Hepatocyte (in vitro differentiated cells): Measurements from ENCODE around the gene BMP7. TPM values are rescaled to one million over a fixed set of nuclear protein-coding genes. Genes with fewer than 3 reads are reported as not detected.

Experiments
- DNase-seq: peaks from one replicate; pipeline ENCODE4 v3.0.0-alpha.2; 2016; ENCODE audit warnings: low spot score
- H2AFZ ChIP-seq: fragments of 200-600 bp; sonication (generic); 2 replicates; pipeline ENCODE4 v1.6.0; 2016; ENCODE audit warnings: antibody characterized with exemption, mild to moderate bottlenecking
- H3K27ac ChIP-seq: fragments of 200-600 bp; sonication (generic); 2 replicates; pipeline ENCODE4 v1.5.1; 2016; ENCODE audit warnings: mild to moderate bottlenecking
- H3K27me3 ChIP-seq: fragments of 200-600 bp; sonication (generic); 2 replicates; pipeline ENCODE4 v1.6.1; 2016
- H3K36me3 ChIP-seq: fragments of 200-600 bp; sonication (generic); replicated peaks from 2 replicates; pipeline ENCODE4 v1.5.1; 2016; ENCODE audit warnings: low read depth; ENCODE audit not compliant: insufficient read depth
- H3K4me1 ChIP-seq: fragments of 200-600 bp; sonication (generic); 2 replicates; pipeline ENCODE4 v1.5.1; 2016; ENCODE audit warnings: mild to moderate bottlenecking, moderate library complexity; ENCODE audit not compliant: insufficient read depth
- H3K4me2 ChIP-seq: fragments of 200-600 bp; sonication (generic); 2 replicates; pipeline ENCODE4 v1.6.0; 2016
- H3K4me3 ChIP-seq: fragments of 200-600 bp; sonication (generic); 2 replicates; pipeline ENCODE4 v1.5.1; 2016; ENCODE audit warnings: mild to moderate bottlenecking
- H3K79me2 ChIP-seq: fragments of 200-600 bp; sonication (generic); 2 replicates; pipeline ENCODE4 v1.6.0; 2017; ENCODE audit warnings: mild to moderate bottlenecking
- H3K9me2 ChIP-seq: fragments of 200-600 bp; sonication (generic); replicated peaks from 2 replicates; pipeline ENCODE4 v1.6.0; 2017; ENCODE audit warnings: mild to moderate bottlenecking; ENCODE audit not compliant: insufficient read depth
- H3K9me3 ChIP-seq: fragments of 200-600 bp; sonication (generic); 2 replicates; pipeline ENCODE4 v1.5.1; 2016; ENCODE audit warnings: low read depth, mild to moderate bottlenecking
- H4K20me1 ChIP-seq: fragments of 200-600 bp; sonication (generic); 2 replicates; pipeline ENCODE4 v1.6.0; 2016; ENCODE audit warnings: mild to moderate bottlenecking; ENCODE audit not compliant: insufficient read depth, poor library complexity, severe bottlenecking
- CTCF ChIP-seq: fragments of 200-600 bp; sonication (generic); IDR thresholded peaks from 2 replicates; pipeline ENCODE4 v1.5.1; 2016; ENCODE audit warnings: antibody characterized with exemption, mild to moderate bottlenecking; ENCODE audit not compliant: poor library complexity
- EZH2 ChIP-seq: fragments of 200-600 bp; sonication (generic); IDR thresholded peaks from 2 replicates; pipeline ENCODE4 v1.6.1; 2016; ENCODE audit warnings: antibody characterized with exemption, mild to moderate bottlenecking, borderline replicate concordance
- EZH2phosphoT487 ChIP-seq: fragments of 200-600 bp; sonication (generic); IDR thresholded peaks from one replicate; pipeline ENCODE4 v1.6.1; 2018; ENCODE audit warnings: antibody characterized with exemption, mild to moderate bottlenecking, low read depth, moderate library complexity; ENCODE audit not compliant: unreplicated experiment, severe bottlenecking
- WGBS: methylation state at CpG from one replicate; pipeline ENCODE4 v1.1.6; 2016; ENCODE audit warnings: low lambda C conversion rate; ENCODE audit errors: missing lambda C conversion rate; 5-methylcytosine and 5-hydroxymethylcytosine counted together
- polyA plus RNA-seq: library from polyadenylated mRNA; unstranded; fragments of >200 nt; fragmentation: Nextera tagmentation; extraction: Ambion mirVana; gene quantifications from 2 replicates; pipeline ENCODE4 v1.2.1, GENCODE V29; 2016
- total RNA-seq: library from RNA; depleted of rRNA; stranded (reverse); fragments of >200 nt; gene quantifications from 2 replicates; pipeline ENCODE4 v1.2.3, GENCODE V29; 2014

BMP7 gene
- total and polyA plus RNA-seq, 2 experiments from 2014 or later, result 9.1 to 14.8 TPM

GRCh38 chr20:57250607-57251343 lies 15.7 kb downstream of the BMP7 start:
- no peaks in the 10 kb centered on the region for H4K20me1 ChIP-seq
- WGBS, result 58% methylated on average over 15 of the region's 15 CpGs
- no peak overlapping the region for H3K27ac ChIP-seq
- no peak overlapping the region for H3K4me3 ChIP-seq
- no peaks in the 10 kb centered on the region for H3K9me2 ChIP-seq
- no peak for TF ChIP-seq CTCF
- no peak for TF ChIP-seq EZH2phosphoT487
- no peak for TF ChIP-seq EZH2
- H3K79me2 ChIP-seq, result peaks cover 56% of the 10 kb centered on the region
- no peaks in the 10 kb centered on the region for H3K9me3 ChIP-seq
- H3K4me1 ChIP-seq, result peaks cover 27% of the 10 kb centered on the region
- no peak overlapping the region for H3K4me2 ChIP-seq
- H2AFZ ChIP-seq, result no peak overlapping the region
- no peaks in the 10 kb centered on the region for H3K36me3 ChIP-seq
- H3K27me3 ChIP-seq, result no peaks in the 10 kb centered on the region
- DNase-seq, result no peak

GRCh38 chr20:57249772-57250171 lies 16.7 kb downstream of the BMP7 start:
- no peak for TF ChIP-seq CTCF
- TF ChIP-seq EZH2, result no peak
- TF ChIP-seq EZH2phosphoT487, result no peak
- Histone ChIP-seq H3K9me2 (no peaks in the 10 kb centered on the region), H3K36me3 (no peaks in the 10 kb centered on the region), H4K20me1 (no peaks in the 10 kb centered on the region), H3K27me3 (no peaks in the 10 kb centered on the region), H3K4me2 (no peak overlapping the region), H3K4me3 (no peak overlapping the region), H2AFZ (no peak overlapping the region), H3K9me3 (no peaks in the 10 kb centered on the region), H3K27ac (no peak overlapping the region), H3K79me2 (peaks cover 55% of the 10 kb centered on the region), H3K4me1 (peaks cover 27% of the 10 kb centered on the region)
- 93% methylated on average over 3 of the region's 3 CpGs for WGBS
- no peak for DNase-seq

- H3K9me2 ChIP-seq, result no peaks in the 10 kb centered on the region
- peaks cover 49% of the 10 kb centered on the region for H3K79me2 ChIP-seq
- no peaks in the 10 kb centered on the region for H3K27me3 ChIP-seq
- no peaks in the 10 kb centered on the region for H3K36me3 ChIP-seq
- H3K9me3 ChIP-seq, result no peaks in the 10 kb centered on the region
- peaks cover 27% of the 10 kb centered on the region for H3K4me1 ChIP-seq
- TF ChIP-seq CTCF (no peak), EZH2phosphoT487 (no peak)
- DNase-seq, result no peak
- no peak overlapping the region for H3K4me2 ChIP-seq
- H3K4me3 ChIP-seq, result no peak overlapping the region
- no peaks in the 10 kb centered on the region for H4K20me1 ChIP-seq
- H2AFZ ChIP-seq, result no peak overlapping the region
- 95% methylated on average over 5 of the region's 5 CpGs for WGBS
- no peak overlapping the region for H3K27ac ChIP-seq
Observed at GRCh38 chr20:57249073-57249472, 17.4 kb downstream of the BMP7 start.
